Suprapubic skin (tissue), 4 donors: ENCODE data around the gene NHSL1. TPM values are rescaled to one million over a fixed set of nuclear protein-coding genes. Genes with fewer than 3 reads are reported as not detected.
A peak's percentile ranks its signal among the peaks of the same experiment; 100 is the strongest.

Experiments used
- DNase-seq, 2 donors: peaks; one replicate each; pipeline ENCODE4 v3.0.0-alpha.2; 2019; ENCODE audit warnings: low spot score in 2 of 2
- H3K27ac ChIP-seq: fragments of 200-600 bp; sonication (generic); one replicate; pipeline ENCODE4 v1.5.1; 2019
- H3K27me3 ChIP-seq: fragments of 200-600 bp; sonication (generic); one replicate; pipeline ENCODE4 v1.5.1; 2019
- H3K36me3 ChIP-seq: fragments of 200-600 bp; sonication (generic); one replicate; pipeline ENCODE4 v1.5.1; 2019
- H3K4me1 ChIP-seq: fragments of 200-600 bp; sonication (generic); one replicate; pipeline ENCODE4 v1.5.1; 2019
- H3K4me3 ChIP-seq: fragments of 200-600 bp; sonication (generic); one replicate; pipeline ENCODE4 v1.5.1; 2019; ENCODE audit warnings: mild to moderate bottlenecking
- H3K9me3 ChIP-seq: fragments of 200-600 bp; sonication (generic); one replicate; pipeline ENCODE4 v1.5.1; 2019
- CTCF ChIP-seq, 2 donors: fragments of 200-600 bp in 1 of 2; fragments of 450-650 bp in 1 of 2; sonication (generic) in 1 of 2; IDR thresholded peaks; one replicate each; pipeline ENCODE4 v1.5.1; 2016 to 2019; ENCODE audit warnings: antibody characterized with exemption in 2 of 2, mild to moderate bottlenecking in 1 of 2, moderate library complexity in 1 of 2
- EP300 ChIP-seq: sonication (generic); formaldehyde crosslinking; IDR thresholded peaks from one replicate; pipeline ENCODE4 v1.6.1; 2017; ENCODE audit warnings: antibody characterized with exemption
- POLR2A ChIP-seq, 2 donors: fragments of 450-650 bp; IDR thresholded peaks; one replicate each; pipeline ENCODE4 v1.6.1; 2017; ENCODE audit warnings: antibody characterized with exemption in 2 of 2, mild to moderate bottlenecking in 2 of 2, moderate library complexity in 2 of 2
- POLR2AphosphoS5 ChIP-seq, 3 donors: sonication (generic); formaldehyde crosslinking; IDR thresholded peaks; one replicate each; pipeline ENCODE4 v1.6.1; 2017; ENCODE audit warnings: antibody characterized with exemption in 3 of 3
- WGBS: methylation state at CpG from one replicate; pipeline ENCODE4 v1.1.5; 2018; 5-methylcytosine and 5-hydroxymethylcytosine counted together
- total RNA-seq, 4 donors: library from RNA; depleted of rRNA; stranded (reverse); fragments of >200 nt; gene quantifications; one replicate each; pipeline ENCODE4 v1.1.0, GENCODE V29; 2016

Gene NHSL1
- total RNA-seq, 4 donors from 2014 or later: 62.6 to 105 (median 79.8) TPM

DNA sequence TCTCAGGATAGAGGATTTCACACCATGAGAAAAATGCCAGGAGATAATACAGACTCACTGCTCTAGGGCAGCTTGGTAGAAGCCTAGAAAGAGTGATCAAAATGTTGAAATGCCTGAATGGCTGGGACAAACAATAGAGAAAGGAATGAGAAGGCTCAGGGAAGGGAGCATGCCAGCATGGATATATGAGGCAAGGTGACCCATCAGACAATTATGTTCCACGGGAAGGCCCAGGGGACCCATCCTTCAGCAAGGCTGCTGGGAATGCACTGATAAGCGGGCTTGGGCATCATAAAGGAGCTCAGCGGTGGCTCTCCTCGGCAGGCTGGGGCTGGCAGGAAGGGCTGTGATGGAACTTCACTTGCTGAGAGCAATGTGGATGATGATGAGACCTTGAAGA, 83.1 kb downstream of the NHSL1 start:
- H3K4me1 ChIP-seq: peaks cover 5% of the 10 kb centered on the region
- TF ChIP-seq EP300: no peak
- TF ChIP-seq POLR2AphosphoS5 (IDR thresholded peaks at IDR 0.05): no peak
- TF ChIP-seq CTCF (IDR thresholded peaks at IDR 0.05): no peak
- TF ChIP-seq POLR2A (IDR thresholded peaks at IDR 0.05): no peak
- 71% methylated on average over 4 of the region's 4 CpGs for WGBS
- no peaks in the 10 kb centered on the region for H3K27me3 ChIP-seq
- no peaks in the 10 kb centered on the region for H3K9me3 ChIP-seq
- no peak overlapping the region for H3K4me3 ChIP-seq
- H3K36me3 ChIP-seq: peaks cover 50% of the 10 kb centered on the region
- H3K27ac ChIP-seq: no peak overlapping the region
- DNase-seq: no peak

GRCh38 chr6:138415125-138415524, 84.2 kb downstream of the NHSL1 start:
- Histone ChIP-seq H3K4me3 (no peak overlapping the region), H3K4me1 (peaks cover 10% of the 10 kb centered on the region), H3K36me3 (peaks cover 60% of the 10 kb centered on the region), H3K27ac (no peak overlapping the region), H3K9me3 (no peaks in the 10 kb centered on the region), H3K27me3 (no peaks in the 10 kb centered on the region)
- 71% methylated on average over 5 of the region's 5 CpGs for WGBS
- no peak for DNase-seq
- TF ChIP-seq EP300 (no peak), CTCF (IDR thresholded peaks at IDR 0.05) (no peak), POLR2A (IDR thresholded peaks at IDR 0.05) (no peak)

DNA sequence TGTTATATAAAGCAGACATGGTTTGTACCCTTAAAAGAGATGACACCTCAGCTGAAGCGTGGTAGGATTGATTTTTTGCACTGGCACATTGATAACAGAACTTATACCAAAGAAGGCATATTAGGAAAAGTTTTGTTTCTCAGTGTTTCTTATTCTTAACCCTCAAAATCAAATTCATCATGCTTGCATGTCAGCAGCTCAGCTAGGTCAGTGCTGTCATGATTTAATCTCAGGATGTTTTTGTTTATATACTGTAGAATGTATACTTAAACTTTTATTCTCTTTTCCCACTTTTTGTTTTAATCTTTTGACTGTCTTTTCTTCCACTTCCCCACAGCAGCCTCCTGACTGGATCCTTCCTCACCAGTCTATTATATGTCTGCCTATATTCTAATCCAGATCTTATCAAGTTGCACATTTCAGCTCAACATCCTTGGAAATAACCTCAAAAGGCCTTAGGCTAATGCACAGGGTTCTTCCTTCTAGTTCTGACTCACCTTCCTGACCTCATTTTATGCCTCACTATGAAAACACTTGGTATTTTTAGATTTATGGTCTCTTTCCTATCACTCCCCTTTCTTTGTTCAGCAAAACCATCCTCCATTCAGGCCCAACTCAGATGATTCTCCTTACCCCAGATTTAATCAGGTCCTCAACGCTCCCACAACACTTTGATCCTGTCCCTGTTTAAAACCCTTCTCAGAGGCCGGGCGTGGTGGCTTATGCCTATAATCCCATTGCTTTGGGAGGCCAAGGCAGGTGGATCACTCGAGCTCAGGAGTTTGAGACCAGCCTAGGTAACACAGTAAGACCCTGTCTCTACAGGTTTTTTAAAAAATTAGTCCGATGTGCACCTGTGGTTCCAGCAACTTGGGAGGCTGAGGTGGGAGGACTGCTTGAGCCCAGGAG, 88.1 kb downstream of the NHSL1 start:
- DNase-seq: no peak
- H3K4me3 ChIP-seq: no peak overlapping the region
- no peaks in the 10 kb centered on the region for H3K27me3 ChIP-seq
- H3K9me3 ChIP-seq: no peaks in the 10 kb centered on the region
- H3K4me1 ChIP-seq: peaks cover 19% of the 10 kb centered on the region
- H3K36me3 ChIP-seq: peaks cover 87% of the 10 kb centered on the region
- 76% methylated on average over 6 of the region's 6 CpGs for WGBS
- TF ChIP-seq CTCF (IDR thresholded peaks at IDR 0.05) (no peak), POLR2A (IDR thresholded peaks at IDR 0.05) (no peak), EP300 (no peak), POLR2AphosphoS5 (IDR thresholded peaks at IDR 0.05) (no peak)
- no peak overlapping the region for H3K27ac ChIP-seq

DNA sequence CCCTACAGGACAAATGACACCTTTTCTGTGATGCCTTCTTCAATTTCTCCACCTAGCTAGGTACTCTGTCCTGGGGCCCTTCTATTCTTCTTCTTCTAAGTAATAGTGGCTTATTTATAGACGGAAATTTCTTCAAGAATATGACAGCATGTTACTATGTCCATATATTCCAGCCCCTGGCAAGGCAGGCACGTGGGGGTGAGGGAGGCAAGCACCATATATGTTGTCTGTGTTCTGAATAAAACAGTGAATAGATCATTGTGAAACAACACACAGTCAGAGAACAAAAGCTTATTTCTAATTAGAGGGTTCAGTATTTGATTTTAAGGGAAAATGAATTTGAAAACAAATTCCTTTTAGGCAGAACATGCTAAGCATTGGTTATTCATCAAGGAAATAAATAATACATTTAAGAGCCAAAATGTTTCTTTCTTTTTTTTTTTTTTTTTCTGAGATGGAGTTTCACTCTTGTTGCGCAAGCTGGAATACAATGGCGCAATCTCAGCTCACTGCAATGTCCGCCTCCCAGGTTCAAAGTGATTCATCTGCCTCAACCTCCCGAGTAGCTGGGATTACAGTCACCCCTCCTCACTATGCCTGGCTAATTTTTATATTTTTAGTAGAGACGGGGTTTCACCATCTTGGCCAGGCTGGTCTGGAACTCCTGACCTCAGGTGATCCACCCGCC, 89.1 kb downstream of the NHSL1 start:
- Histone ChIP-seq H3K27ac (peak overlapping the region; percentile 66), H3K4me3 (no peak overlapping the region), H3K4me1 (peaks cover 28% of the 10 kb centered on the region), H3K27me3 (no peaks in the 10 kb centered on the region), H3K36me3 (peaks cover 92% of the 10 kb centered on the region), H3K9me3 (no peaks in the 10 kb centered on the region)
- TF ChIP-seq EP300: no peak
- no peak for TF ChIP-seq CTCF (IDR thresholded peaks at IDR 0.05)
- TF ChIP-seq POLR2AphosphoS5 (IDR thresholded peaks at IDR 0.05): no peak
- TF ChIP-seq POLR2A (IDR thresholded peaks at IDR 0.05): no peak
- no peak for DNase-seq
- WGBS: 73% methylated on average over 8 of the region's 8 CpGs

DNA sequence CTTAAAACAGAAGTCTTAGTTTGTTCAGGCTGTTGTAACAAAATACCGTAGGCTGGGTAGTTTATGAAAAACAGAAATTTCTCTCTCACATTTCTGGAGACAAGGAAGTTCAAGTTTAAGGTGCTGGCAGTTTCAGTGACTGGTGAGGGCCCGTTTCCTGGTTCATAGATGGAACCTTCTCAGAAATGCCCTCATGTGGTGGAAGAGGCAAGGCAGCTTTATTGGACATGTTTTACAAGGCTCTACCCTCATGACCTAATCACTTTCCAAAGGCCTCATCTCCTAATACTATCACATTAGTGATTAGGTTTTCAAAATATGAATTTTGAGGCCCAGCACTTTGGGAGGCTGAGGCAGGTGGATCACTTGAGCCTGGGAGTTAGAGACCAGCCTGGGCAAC, 92.9 kb downstream of the NHSL1 start:
- H3K27me3 ChIP-seq: no peaks in the 10 kb centered on the region
- 71% methylated on average over 2 of the region's 2 CpGs for WGBS
- no peak overlapping the region for H3K27ac ChIP-seq
- DNase-seq: no peak
- no peaks in the 10 kb centered on the region for H3K9me3 ChIP-seq
- H3K4me3 ChIP-seq: no peak overlapping the region
- no peak for TF ChIP-seq CTCF (IDR thresholded peaks at IDR 0.05)
- TF ChIP-seq EP300: no peak
- no peak for TF ChIP-seq POLR2AphosphoS5 (IDR thresholded peaks at IDR 0.05)
- no peak for TF ChIP-seq POLR2A (IDR thresholded peaks at IDR 0.05)
- H3K36me3 ChIP-seq: peaks cover 54% of the 10 kb centered on the region
- H3K4me1 ChIP-seq: peaks cover 35% of the 10 kb centered on the region
